ENCODE data around the gene KIAA1586. TPM values are rescaled to one million over a fixed set of nuclear protein-coding genes. Genes with fewer than 3 reads are reported as not detected.
A peak's percentile ranks its signal among the peaks of the same experiment; 100 is the strongest.
"Not testable (repeated sequence)": the region's sequence is repeated elsewhere in the genome, so short reads cannot be mapped to it uniquely, and the experiment has no call there.

The KIAA1586 gene
- total RNA-seq, 2 experiments from 2014 or later: 14.1 to 15.0 TPM

- H3K27me3 Mint-ChIP-seq; H3K9me3 Mint-ChIP-seq (ENCODE audit: low read depth); CTCF ChIA-PET; H3K4me3 Mint-ChIP-seq; DNase-seq: not testable (repeated sequence)
- Mint-ChIP-seq H3K27ac (peak overlapping the region; percentile 86), H3K4me1 (peaks cover 32% of the 10 kb centered on the region), H3K36me3 (peaks cover 23% of the 10 kb centered on the region)
- peak; percentile 14 for ATAC-seq
Measured at GRCh38 chr6:57090458-57091067, 44.1 kb downstream of the KIAA1586 start.

- H3K27me3 Mint-ChIP-seq; H3K27ac Mint-ChIP-seq; ATAC-seq; H3K9me3 Mint-ChIP-seq (ENCODE audit: low read depth); CTCF ChIA-PET; DNase-seq: not testable (repeated sequence)
- Mint-ChIP-seq H3K36me3 (peaks cover 25% of the 10 kb centered on the region), H3K4me1 (peaks cover 35% of the 10 kb centered on the region), H3K4me3 (peak overlapping the region; percentile 62)
Measured at GRCh38 chr6:57091375-57091774, 44.9 kb downstream of the KIAA1586 start.

- Mint-ChIP-seq H3K27me3 (no peaks in the 10 kb centered on the region), H3K9me3 (ENCODE audit: low read depth) (peaks cover 2% of the 10 kb centered on the region), H3K36me3 (peaks cover 49% of the 10 kb centered on the region), H3K4me3 (no peak overlapping the region), H3K4me1 (peaks cover 44% of the 10 kb centered on the region), H3K27ac (no peak overlapping the region)
- DNase-seq (no peak), ATAC-seq (no peak)
- CTCF ChIA-PET: no interaction called here
Measured at GRCh38 chr6:57094689-57095088, 48.2 kb downstream of the KIAA1586 start.

- CTCF ChIA-PET: no interaction called here
- Mint-ChIP-seq H3K36me3 (peaks cover 67% of the 10 kb centered on the region), H3K27me3 (no peaks in the 10 kb centered on the region), H3K27ac (no peak overlapping the region), H3K9me3 (ENCODE audit: low read depth) (peaks cover 2% of the 10 kb centered on the region), H3K4me3 (no peak overlapping the region), H3K4me1 (peaks cover 43% of the 10 kb centered on the region)
- ATAC-seq (no peak), DNase-seq (no peak)
Measured at GRCh38 chr6:57097596-57097995, 51.1 kb downstream of the KIAA1586 start.

- peaks cover 70% of the 10 kb centered on the region for H3K36me3 Mint-ChIP-seq
- H3K9me3 Mint-ChIP-seq (ENCODE audit: low read depth): peaks cover 2% of the 10 kb centered on the region
- no peaks in the 10 kb centered on the region for H3K27me3 Mint-ChIP-seq
- DNase-seq (no peak), ATAC-seq (no peak)
- no peak overlapping the region for H3K27ac Mint-ChIP-seq
- CTCF ChIA-PET: interaction anchor here (1.5 kb wide), 1 partner anchor 14 kb away, joined by 3 read pairs; the partner anchor contains the start of gene ZNF451
- H3K4me3 Mint-ChIP-seq: no peak overlapping the region
- H3K4me1 Mint-ChIP-seq: peaks cover 29% of the 10 kb centered on the region
Measured at GRCh38 chr6:57102976-57103375, 56.5 kb downstream of the KIAA1586 start.

GRCh38 chr6:57104336-57104735, 57.8 kb downstream of the KIAA1586 start:
- H3K4me3 Mint-ChIP-seq: no peak overlapping the region
- H3K9me3 Mint-ChIP-seq (ENCODE audit: low read depth): peaks cover 2% of the 10 kb centered on the region
- peaks cover 69% of the 10 kb centered on the region for H3K36me3 Mint-ChIP-seq
- ATAC-seq (no peak), DNase-seq (no peak)
- CTCF ChIA-PET: interaction anchor here (1.5 kb wide), 1 partner anchor 15 kb away, joined by 3 read pairs; the partner anchor contains the start of gene ZNF451
- H3K27me3 Mint-ChIP-seq: no peaks in the 10 kb centered on the region
- H3K27ac Mint-ChIP-seq: no peak overlapping the region
- H3K4me1 Mint-ChIP-seq: peaks cover 31% of the 10 kb centered on the region

Other genes with a start within 250 kb of the KIAA1586 start
- gene BEND6, start 91.6 kb upstream of the KIAA1586 start, total RNA-seq: not detected
- gene ZNF451, start 43.5 kb downstream of the KIAA1586 start, total RNA-seq: 10 to 100 TPM; 64.9 to 68.7 TPM
- gene BAG2, start 125.6 kb downstream of the KIAA1586 start, total RNA-seq: 10 to 100 TPM in 1 of 2 experiments, 1 to 10 TPM in 1; 9.6 to 10.3 TPM
- gene RAB23, start 175.6 kb downstream of the KIAA1586 start, total RNA-seq: 1 to 10 TPM; 3.3 to 3.9 TPM